SK-N-SH treated with all-trans-retinoic acid at 6 μM for 48 hours (cell line): ENCODE data around the gene ERLIN1.

ENCODE experiments used
- CREB5 ChIP-seq: fragments of 250-450 bp; sonication (Bioruptor Pico); IDR thresholded peaks from 2 replicates; pipeline ENCODE4 v1.5.1; 2020; ENCODE audit warnings: low read depth, mild to moderate bottlenecking, moderate library complexity
- OSR1 ChIP-seq: fragments of 250-450 bp; sonication (Bioruptor Pico); IDR thresholded peaks from 2 replicates; pipeline ENCODE4 v1.8.0; 2022; ENCODE audit warnings: moderate library complexity, mild to moderate bottlenecking, inconsistent platforms
- POU6F1 ChIP-seq: fragments of 250-450 bp; sonication (Bioruptor Pico); IDR thresholded peaks from 2 replicates; pipeline ENCODE4 v1.8.0; 2021; ENCODE audit warnings: low read depth, mild to moderate bottlenecking, moderate library complexity, borderline replicate concordance
- RARB ChIP-seq: fragments of 250-450 bp; sonication (Bioruptor Pico); IDR thresholded peaks from 2 replicates; pipeline ENCODE4 v1.8.0; 2021; ENCODE audit warnings: mild to moderate bottlenecking, moderate library complexity
- ZFP3 ChIP-seq: fragments of 250-450 bp; sonication (Bioruptor Pico); IDR thresholded peaks from 2 replicates; pipeline ENCODE4 v1.5.0; 2020; ENCODE audit warnings: mild to moderate bottlenecking, moderate library complexity
- ZFP30 ChIP-seq: fragments of 450-650 bp; formaldehyde crosslinking; IDR thresholded peaks from 2 replicates; pipeline ENCODE4 v1.5.0; 2022; ENCODE audit warnings: mild to moderate bottlenecking, moderate library complexity

GRCh38 chr10:100173035-100173434 is 12.8 kb downstream of the ERLIN1 start:
- TF ChIP-seq CREB5 (CRISPR knock-in tag) (no peak), OSR1 (CRISPR knock-in tag) (no peak), POU6F1 (CRISPR knock-in tag) (no peak), RARB (CRISPR knock-in tag) (no peak), ZFP3 (no peak), ZFP30 (CRISPR knock-in tag) (no peak)
